RWPE1 (cell line): ENCODE results near the gene TEKT5.

Experiments used
- CTCF ChIA-PET: fragments of 350-600 bp; sonication (Branson Sonifier 250); formaldehyde crosslinking; extraction: SDS; loops from one replicate; lab custom pipeline; 2021; lab: Yijun Ruan, JAX
- POLR2A ChIA-PET: fragments of 400-600 bp; formaldehyde crosslinking; extraction: SDS; loops from one replicate; lab custom pipeline; 2020; ENCODE audit warnings: antibody characterized with exemption; ENCODE audit not compliant: low non-redundant PET; lab: Yijun Ruan, JAX
- DNase-seq: peaks from one replicate; pipeline ENCODE4 v3.0.0; 2012; ENCODE audit warnings: low spot score
- H3K27ac ChIP-seq: fragments of 450-650 bp; 2 replicates; pipeline ENCODE4 v1.5.1; 2017
- CTCF ChIP-seq: fragments of 450-650 bp; conservative IDR thresholded peaks from 2 replicates; pipeline ENCODE4 v1.5.1; 2017; ENCODE audit warnings: low read depth, mild to moderate bottlenecking

TEKT5 gene

GRCh38 chr16:10688726-10689125 lies 6.0 kb downstream of the TEKT5 start:
- CTCF ChIA-PET, result no interaction called here
- POLR2A ChIA-PET, result no interaction called here
- H3K27ac ChIP-seq, result no peak overlapping the region
- DNase-seq, result no peak
- no peak for TF ChIP-seq CTCF

- TF ChIP-seq CTCF, result no peak
- ChIA-PET CTCF (no interaction called here), POLR2A (no interaction called here)
- no peak for DNase-seq
- no peak overlapping the region for H3K27ac ChIP-seq
Measured at GRCh38 chr16:10688291-10688690, 6.4 kb downstream of the TEKT5 start.

DNA sequence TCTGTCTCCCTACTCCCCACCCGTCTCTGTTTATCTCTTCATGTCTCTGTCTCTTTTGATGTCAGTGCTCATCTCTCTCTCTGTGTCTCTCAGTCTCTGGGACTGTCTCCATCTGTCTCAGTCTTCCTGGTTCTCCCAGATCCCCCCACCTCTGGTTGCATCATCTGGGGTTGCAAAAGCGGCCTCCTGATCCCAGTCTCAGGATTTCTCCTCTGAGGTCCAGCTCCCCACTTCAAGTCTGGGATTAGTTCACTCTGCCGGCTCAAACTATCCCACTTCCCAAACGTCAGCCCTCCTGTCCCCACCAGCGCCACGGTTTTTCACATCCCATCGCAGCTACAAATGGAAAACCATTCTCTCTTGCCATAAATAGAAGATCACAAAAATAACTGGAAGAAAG lies 9.0 kb downstream of the TEKT5 start:
- no peak overlapping the region for H3K27ac ChIP-seq
- TF ChIP-seq CTCF, result no peak
- no peak for DNase-seq
- ChIA-PET POLR2A (no interaction called here), CTCF (interaction anchor here (0.5 kb wide), 1 partner anchor 293 kb away, joined by 4 read pairs; no protein-coding TSS in a partner anchor)

DNA sequence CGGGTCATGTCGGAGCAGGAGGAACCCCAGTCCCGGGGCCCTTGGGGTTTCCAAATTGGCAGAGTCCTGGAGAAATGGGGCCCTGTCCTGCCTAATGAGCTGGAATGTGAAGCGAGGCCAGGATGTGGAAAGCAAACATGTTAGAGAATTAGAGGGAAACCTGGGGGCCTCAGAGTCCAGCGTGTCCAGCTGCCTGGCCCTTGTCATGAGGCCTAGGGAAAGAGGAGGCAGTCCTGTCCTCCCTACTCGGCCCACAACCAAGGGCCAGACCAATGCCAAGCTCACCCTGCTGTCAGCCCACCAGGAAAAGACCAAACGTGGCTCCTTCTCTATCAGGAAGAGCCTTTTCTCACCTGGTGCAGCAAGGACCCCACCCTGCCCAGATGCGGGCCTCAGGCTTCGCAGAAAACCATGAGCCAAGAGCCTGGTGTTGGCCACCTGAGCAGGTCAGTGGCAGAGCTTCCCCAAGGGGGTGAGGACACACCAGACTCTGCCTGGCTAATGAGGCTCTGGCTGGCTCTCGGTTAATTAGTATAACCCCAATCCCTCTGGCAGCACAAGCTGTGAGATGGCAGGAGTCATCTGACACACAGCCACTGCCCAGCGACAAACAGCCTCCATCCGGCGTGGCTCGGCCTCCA lies 10.1 kb downstream of the TEKT5 start:
- no peak overlapping the region for H3K27ac ChIP-seq
- TF ChIP-seq CTCF, result no peak
- CTCF ChIA-PET, result interaction anchor here (0.5 to 1.5 kb wide), 2 partner anchors 17 to 1575 kb away, joined by 4 read pairs; no protein-coding TSS in a partner anchor
- POLR2A ChIA-PET, result no interaction called here
- DNase-seq, result no peak

DNA sequence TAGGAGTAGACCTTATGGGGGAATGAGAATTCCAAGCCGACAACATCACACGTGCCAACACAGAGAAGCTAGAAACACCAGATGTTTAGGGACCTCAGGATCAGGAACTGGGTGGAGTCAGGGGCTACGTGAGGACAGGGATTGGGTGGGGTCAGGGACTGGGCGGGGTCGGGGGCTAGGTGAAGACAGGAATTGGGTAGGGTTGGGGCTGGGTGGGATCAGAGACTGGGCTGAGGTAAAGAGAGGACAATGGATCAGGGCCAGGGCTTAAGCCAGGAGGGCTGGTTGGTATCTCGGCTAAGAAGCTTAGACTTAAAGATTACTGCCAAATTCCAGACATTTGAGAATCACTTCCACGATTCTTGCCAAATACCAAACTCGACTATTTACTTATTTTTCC lies 11.6 kb downstream of the TEKT5 start:
- TF ChIP-seq CTCF, result no peak
- DNase-seq, result no peak
- no peak overlapping the region for H3K27ac ChIP-seq
- POLR2A ChIA-PET, result no interaction called here
- CTCF ChIA-PET, result interaction anchor here (0.6 kb wide), 1 partner anchor 101 kb away, joined by 3 read pairs; no protein-coding TSS in a partner anchor

GRCh38 chr16:10682604-10683003 lies 12.1 kb downstream of the TEKT5 start:
- no peak for TF ChIP-seq CTCF
- no peak overlapping the region for H3K27ac ChIP-seq
- ChIA-PET POLR2A (no interaction called here), CTCF (interaction anchor here (0.6 kb wide), 1 partner anchor 101 kb away, joined by 3 read pairs; no protein-coding TSS in a partner anchor)
- no peak for DNase-seq
